Adipocyte (in vitro differentiated cells): ENCODE data around the gene CASP10.
A peak's percentile ranks its signal among the peaks of the same experiment; 100 is the strongest.
"Not testable (repeated sequence)": the region's sequence is repeated elsewhere in the genome, so short reads cannot be mapped to it uniquely, and the experiment has no call there.

ENCODE experiments used
- DNase-seq: peaks from one replicate; pipeline ENCODE4 v3.0.0-alpha.2; 2015; ENCODE audit warnings: low read depth
- H3K27me3 ChIP-seq: replicated peaks from 2 replicates; pipeline ENCODE4 v1.7.0; 2013; ENCODE audit warnings: mild to moderate bottlenecking, low read length, moderate library complexity; ENCODE audit not compliant: control insufficient read depth, insufficient read depth
- H3K36me3 ChIP-seq: 2 replicates; pipeline ENCODE4 v1.7.0; 2013; ENCODE audit warnings: low read length, mild to moderate bottlenecking, moderate library complexity; ENCODE audit not compliant: control insufficient read depth, insufficient read depth, severe bottlenecking
- H3K4me1 ChIP-seq: 2 replicates; pipeline ENCODE4 v1.7.0; 2013; ENCODE audit warnings: mild to moderate bottlenecking, low read length, moderate library complexity; ENCODE audit not compliant: control insufficient read depth, insufficient read depth
- H3K4me3 ChIP-seq: 2 replicates; pipeline ENCODE4 v1.7.0; 2013; ENCODE audit warnings: mild to moderate bottlenecking, low read length, moderate library complexity
- H3K9ac ChIP-seq: 2 replicates; pipeline ENCODE4 v1.7.0; 2013; ENCODE audit warnings: mild to moderate bottlenecking, low read length, moderate library complexity
- H3K9me3 ChIP-seq: 2 replicates; pipeline ENCODE4 v1.7.0; 2013; ENCODE audit warnings: mild to moderate bottlenecking, low read length, moderate library complexity; ENCODE audit not compliant: control insufficient read depth

The CASP10 gene

DNA sequence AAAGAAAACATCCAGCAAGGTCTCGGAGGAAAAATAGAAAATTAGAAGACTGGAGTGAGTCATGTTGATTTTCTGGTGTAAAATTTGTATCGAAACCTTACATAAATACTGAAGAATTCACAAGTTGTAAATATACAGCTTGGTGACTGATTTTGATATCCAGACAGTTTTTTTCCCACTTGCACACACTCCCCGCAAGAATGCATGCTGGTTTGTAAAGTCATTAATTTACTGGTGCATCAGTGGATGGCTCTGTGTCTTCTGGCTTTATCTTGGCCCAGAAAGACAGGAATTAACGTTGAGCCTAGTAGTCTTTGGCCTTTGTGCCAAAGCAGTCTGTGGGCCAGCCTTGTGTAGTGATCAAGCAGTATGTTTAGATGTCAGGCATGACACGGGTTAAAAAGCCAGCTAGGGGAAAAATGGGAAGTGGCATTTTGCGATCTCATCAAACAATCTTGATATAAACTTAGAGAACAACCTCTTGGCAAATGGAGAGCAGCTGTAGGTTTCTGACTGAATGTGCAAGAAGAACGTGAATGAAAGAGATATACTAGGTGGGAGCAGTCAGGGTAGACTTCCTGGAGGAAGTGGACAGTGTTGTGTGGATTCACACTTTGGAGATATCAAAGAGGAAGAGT, 54.7 kb downstream of the CASP10 start:
- Histone ChIP-seq H3K9ac (peak overlapping the region; percentile 71), H3K4me3 (no peak overlapping the region), H3K27me3 (no peaks in the 10 kb centered on the region), H3K36me3 (no peaks in the 10 kb centered on the region), H3K9me3 (no peaks in the 10 kb centered on the region), H3K4me1 (peaks cover 34% of the 10 kb centered on the region)
- DNase-seq: no peak

DNA sequence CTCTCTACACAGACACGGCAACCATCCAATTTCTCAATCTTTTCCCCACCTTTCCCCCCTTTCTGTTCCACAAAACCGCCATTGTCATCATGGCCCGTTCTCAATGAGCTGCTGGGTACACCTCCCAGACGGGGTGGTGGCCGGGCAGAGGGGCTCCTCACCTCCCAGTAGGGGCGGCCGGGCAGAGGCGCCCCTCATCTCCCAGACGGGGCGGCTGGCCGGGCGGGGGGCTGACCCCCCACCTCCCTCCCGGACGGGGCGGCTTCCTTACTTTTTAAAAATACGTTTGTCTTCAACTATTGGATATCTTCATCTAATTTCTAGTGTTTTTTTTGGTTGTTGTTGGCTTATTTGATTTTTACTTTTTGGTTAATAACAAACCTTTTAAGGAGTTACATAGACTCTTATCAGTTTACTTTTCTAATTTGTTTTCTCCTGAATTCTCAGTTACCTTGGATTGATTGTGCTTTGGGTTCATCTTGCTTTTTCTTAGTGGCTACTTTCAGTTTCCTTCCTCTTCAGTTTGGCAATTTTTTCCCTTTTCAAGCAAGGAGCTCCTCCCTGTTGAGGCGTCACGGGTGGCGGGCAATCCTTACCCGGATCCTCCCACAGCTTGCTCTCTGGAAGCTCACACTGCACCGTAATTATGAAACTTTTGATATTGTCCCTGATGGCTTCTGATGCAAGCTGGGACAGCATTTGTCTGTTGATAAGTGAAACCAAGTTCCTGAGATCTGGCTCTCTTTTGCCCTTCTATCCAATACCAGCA, 56.4 kb downstream of the CASP10 start:
- DNase-seq, H3K27me3 ChIP-seq, H3K36me3 ChIP-seq, H3K9me3 ChIP-seq: not testable (repeated sequence)
- H3K4me1 ChIP-seq: peaks cover 34% of the 10 kb centered on the region
- H3K9ac ChIP-seq: peak overlapping the region; percentile 57
- peak overlapping the region; percentile 56 for H3K4me3 ChIP-seq

DNA sequence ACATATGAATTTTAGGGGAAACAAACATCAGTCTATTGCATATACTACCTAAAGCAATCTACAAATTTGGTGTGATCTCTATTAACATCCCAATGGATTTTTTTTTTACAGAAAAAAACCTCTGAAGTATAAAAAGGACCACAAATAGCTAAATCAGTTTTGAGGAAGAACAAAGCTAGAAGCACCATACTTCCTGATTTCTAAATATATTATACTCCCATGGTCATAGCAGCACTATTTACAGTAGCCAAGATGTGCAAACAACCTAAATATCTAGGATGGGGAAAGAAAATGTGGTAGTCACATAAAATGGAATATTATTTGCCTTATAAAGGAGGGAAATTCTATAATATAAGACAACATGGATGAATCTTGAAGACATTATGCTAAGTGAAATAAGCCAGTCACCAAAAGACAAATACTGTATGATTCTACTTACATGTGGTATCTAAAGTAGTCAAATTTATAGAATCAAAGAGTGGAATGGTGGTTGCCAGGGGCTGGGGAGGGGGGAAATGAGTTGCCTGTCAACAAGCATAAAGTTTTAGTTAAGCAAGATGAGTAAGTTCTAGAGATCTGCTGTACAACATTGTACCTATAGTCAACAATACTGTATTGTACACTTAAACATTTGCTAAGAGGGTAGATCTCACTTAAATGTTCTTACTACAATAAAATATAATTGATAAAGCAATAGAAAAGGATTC, 59.8 kb downstream of the CASP10 start:
- peaks cover 26% of the 10 kb centered on the region for H3K4me1 ChIP-seq
- H3K9ac ChIP-seq: no peak overlapping the region
- no peaks in the 10 kb centered on the region for H3K9me3 ChIP-seq
- H3K27me3 ChIP-seq: no peaks in the 10 kb centered on the region
- no peaks in the 10 kb centered on the region for H3K36me3 ChIP-seq
- no peak for DNase-seq
- H3K4me3 ChIP-seq: no peak overlapping the region

DNA sequence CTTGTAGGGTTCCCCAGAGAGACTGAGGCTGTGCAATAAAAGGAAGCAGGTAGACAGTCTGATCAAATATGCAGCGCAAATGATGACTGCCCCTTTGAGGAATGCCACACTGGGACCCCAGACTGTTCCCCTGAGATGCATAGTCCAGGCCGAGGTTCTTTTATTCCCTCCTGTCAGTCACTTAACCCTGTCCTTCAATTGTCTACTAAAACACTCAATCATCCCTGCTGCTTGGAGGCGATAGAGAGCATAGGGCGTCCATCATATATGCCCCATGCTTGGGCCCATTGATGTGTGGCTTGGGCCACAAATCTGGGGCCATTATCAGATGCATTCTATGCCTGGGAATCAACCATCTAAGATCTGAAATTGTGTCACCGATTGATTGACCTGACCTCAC, 61.9 kb downstream of the CASP10 start:
- no peak for DNase-seq
- Histone ChIP-seq H3K4me3 (no peak overlapping the region), H3K9me3 (no peaks in the 10 kb centered on the region), H3K9ac (no peak overlapping the region), H3K36me3 (no peaks in the 10 kb centered on the region), H3K27me3 (no peaks in the 10 kb centered on the region), H3K4me1 (peaks cover 21% of the 10 kb centered on the region)

DNA sequence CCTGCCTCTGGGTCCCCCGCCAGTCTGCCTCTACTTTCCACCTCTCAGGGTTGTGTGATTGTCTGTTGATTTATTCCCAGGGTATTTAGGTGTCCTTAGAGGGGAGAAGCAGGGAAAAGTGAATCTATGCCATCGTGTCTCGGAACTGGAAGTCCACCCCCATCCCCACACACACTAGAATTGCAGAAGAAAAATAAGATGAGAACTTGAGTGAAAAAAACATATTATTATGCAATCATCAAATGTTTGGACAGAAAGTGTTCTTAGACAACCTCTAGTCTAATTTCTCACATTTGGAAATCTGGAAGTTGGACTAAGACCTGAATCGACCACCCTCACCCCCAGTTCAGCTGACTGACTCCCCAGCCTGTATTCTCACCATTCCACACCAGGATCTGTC, 63.3 kb downstream of the CASP10 start:
- Histone ChIP-seq H3K27me3 (no peaks in the 10 kb centered on the region), H3K4me1 (peaks cover 17% of the 10 kb centered on the region), H3K9me3 (no peaks in the 10 kb centered on the region), H3K9ac (peak overlapping the region; percentile 43), H3K36me3 (no peaks in the 10 kb centered on the region), H3K4me3 (no peak overlapping the region)
- no peak for DNase-seq

DNA sequence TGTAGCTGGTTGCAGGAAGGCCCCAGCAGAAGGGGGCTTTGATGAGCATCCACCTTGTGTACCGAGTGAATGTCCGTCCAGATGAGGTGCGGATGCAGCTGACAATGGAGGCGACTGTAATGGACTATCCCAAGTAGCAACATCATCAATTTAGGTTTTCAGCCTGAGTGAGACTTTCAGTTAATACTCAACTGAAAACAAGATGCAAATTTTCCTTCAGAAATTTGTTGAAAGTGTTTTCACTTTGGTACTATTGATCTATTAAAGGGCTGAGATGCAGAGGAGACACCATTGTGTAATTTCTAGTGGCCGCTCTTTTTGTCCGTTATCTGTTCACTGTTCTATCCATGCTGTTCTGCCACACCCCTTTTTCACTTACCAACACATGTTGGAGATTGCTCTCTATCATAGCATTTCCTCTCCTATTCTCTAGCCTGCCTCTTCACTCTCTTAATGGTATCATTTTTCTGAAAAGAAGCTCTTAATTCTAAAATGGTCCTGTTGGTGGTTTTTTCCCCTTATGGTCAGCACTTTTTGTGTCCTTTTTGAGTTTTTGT, 65.4 kb downstream of the CASP10 start:
- H3K27me3 ChIP-seq: no peaks in the 10 kb centered on the region
- no peaks in the 10 kb centered on the region for H3K9me3 ChIP-seq
- no peak for DNase-seq
- peaks cover 19% of the 10 kb centered on the region for H3K4me1 ChIP-seq
- no peak overlapping the region for H3K9ac ChIP-seq
- H3K36me3 ChIP-seq: no peaks in the 10 kb centered on the region
- no peak overlapping the region for H3K4me3 ChIP-seq

DNA sequence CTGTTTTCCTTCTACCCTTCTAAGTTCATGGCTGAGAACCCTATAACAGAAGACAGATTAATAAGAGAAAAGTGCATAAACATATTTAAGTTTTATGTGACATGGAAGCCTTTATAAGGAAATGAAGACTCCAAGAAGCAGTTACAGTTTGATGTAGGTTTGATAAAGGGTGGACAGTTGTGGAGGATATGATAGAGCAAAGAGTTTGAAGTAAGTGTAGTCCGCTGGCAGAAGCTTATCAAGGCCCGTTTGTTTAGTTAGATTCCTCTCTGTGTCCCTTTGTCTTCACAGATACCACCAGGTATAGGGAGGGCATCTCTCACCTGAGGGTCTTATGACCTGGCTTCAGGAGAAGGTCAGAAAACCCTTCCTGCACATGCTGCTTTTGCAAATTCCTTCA, 66.9 kb downstream of the CASP10 start:
- Histone ChIP-seq H3K9ac (no peak overlapping the region), H3K9me3 (no peaks in the 10 kb centered on the region), H3K4me3 (no peak overlapping the region), H3K4me1 (peaks cover 26% of the 10 kb centered on the region), H3K27me3 (no peaks in the 10 kb centered on the region), H3K36me3 (no peaks in the 10 kb centered on the region)
- DNase-seq: no peak

DNA sequence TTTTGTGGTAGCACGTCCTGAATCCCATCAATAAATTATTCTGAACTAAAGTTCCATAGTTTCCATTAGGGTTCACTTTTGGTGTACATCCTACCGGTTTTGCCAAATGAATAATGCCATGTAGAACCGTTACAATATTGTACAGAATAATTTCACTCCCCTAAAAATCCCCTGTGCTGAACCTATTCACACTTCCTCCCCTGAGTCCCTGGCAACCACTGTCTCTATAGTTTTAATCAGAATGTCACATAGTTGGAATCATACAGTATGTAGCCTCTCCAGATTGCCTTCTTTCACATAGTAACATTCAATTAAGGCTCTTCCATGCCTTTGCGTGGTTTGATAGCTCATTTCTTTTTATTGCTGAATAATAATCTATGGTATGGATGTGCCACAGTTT, 67.8 kb downstream of the CASP10 start:
- Histone ChIP-seq H3K27me3 (no peaks in the 10 kb centered on the region), H3K4me3 (no peak overlapping the region)

DNA sequence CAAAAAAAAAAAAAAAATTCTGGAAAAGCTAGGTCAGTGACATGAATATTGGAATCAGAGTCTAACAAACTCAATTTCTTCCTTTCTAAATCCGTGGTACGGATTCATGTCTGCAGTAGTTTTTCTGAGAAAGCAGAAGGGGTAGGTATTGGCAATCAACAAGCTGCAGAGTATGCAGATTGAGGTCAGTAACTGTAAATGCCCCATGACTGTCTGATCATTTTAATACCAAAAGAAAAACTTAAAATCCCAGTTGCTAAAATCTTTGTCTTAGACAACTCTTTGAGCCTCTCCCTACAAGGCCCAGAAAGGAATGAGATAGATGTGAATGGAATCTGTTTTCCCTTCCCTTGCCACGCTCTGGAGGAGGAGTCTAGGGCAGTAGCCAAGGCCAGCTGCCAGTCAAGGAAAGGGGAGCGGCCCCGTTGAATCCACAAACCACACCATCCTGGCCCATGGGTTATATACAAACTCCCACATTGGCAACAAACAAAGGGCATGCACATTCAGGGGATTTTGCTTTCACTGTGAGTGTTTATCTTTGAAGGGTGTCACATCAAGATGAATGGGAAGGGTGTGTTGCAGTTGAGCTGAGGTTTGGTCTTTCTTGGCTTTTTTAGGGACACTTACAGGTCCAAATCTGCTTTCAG, 71.3 kb downstream of the CASP10 start:
- DNase-seq: peak; percentile 74
- Histone ChIP-seq H3K4me3 (no peak overlapping the region), H3K9me3 (no peaks in the 10 kb centered on the region), H3K36me3 (no peaks in the 10 kb centered on the region), H3K27me3 (no peaks in the 10 kb centered on the region), H3K9ac (no peak overlapping the region), H3K4me1 (peaks cover 15% of the 10 kb centered on the region)

More for the DNA sequence above, 67.8 kb downstream of the CASP10 start:
- DNase-seq: no peak
- Histone ChIP-seq H3K9me3 (no peaks in the 10 kb centered on the region), H3K4me1 (peaks cover 23% of the 10 kb centered on the region), H3K9ac (no peak overlapping the region), H3K36me3 (no peaks in the 10 kb centered on the region)

DNA sequence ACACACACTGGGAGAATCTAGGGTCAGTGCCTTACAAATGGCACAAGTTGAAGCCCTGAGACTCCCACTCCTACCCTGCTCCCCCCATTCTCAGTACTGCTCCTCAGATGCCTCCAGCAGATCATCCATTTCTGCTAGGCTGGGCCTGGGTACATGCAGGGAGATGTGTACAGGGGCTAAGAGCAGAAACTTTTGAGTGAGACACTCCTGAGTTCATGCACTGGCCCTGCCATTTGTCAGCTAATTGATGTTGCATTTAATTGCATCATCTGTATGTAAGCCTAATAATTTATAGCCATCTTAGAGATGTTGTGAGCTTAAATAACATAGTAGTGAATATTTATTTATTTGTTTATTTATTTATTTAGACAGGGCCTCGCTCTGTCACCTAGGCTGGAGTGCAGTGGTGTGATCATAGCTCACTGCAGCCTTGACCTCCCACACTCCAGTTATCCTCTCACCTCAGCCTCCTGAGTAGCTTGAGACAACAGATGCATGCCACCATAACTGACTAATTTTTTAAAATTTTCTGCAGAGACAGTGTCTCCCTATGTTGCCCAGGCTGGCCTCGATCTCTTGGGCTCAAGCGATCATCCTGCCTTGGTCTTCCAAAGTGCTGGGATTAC, 72.6 kb downstream of the CASP10 start:
- no peaks in the 10 kb centered on the region for H3K9me3 ChIP-seq
- no peak for DNase-seq
- no peaks in the 10 kb centered on the region for H3K27me3 ChIP-seq
- H3K36me3 ChIP-seq: no peaks in the 10 kb centered on the region
- H3K4me3 ChIP-seq: no peak overlapping the region
- no peak overlapping the region for H3K9ac ChIP-seq
- H3K4me1 ChIP-seq: peaks cover 28% of the 10 kb centered on the region
